Breast epithelium (tissue), 3 donors: ENCODE measurements around the gene HOXB2.

ENCODE experiments used
- POLR2A ChIP-seq: fragments of 450-650 bp; IDR thresholded peaks from one replicate; pipeline ENCODE4 v1.6.1; 2016; ENCODE audit warnings: antibody characterized with exemption, mild to moderate bottlenecking, moderate library complexity
- POLR2AphosphoS5 ChIP-seq, 3 donors: sonication (generic); formaldehyde crosslinking; IDR thresholded peaks; one replicate each; pipeline ENCODE4 v1.6.1; 2017; ENCODE audit warnings: antibody characterized with exemption in 3 of 3
- TF ChIP-seq, protein P1 (sequence below), 3 donors: fragments of 450-650 bp; IDR thresholded peaks; one replicate each; pipeline ENCODE4 v1.5.1; 2016 to 2017; ENCODE audit warnings: antibody characterized with exemption in 3 of 3, mild to moderate bottlenecking in 3 of 3, moderate library complexity in 3 of 3

GRCh38 chr17:48502901-48503300 lies 42.0 kb downstream of the HOXB2 start:
- TF ChIP-seq, protein P1, sequence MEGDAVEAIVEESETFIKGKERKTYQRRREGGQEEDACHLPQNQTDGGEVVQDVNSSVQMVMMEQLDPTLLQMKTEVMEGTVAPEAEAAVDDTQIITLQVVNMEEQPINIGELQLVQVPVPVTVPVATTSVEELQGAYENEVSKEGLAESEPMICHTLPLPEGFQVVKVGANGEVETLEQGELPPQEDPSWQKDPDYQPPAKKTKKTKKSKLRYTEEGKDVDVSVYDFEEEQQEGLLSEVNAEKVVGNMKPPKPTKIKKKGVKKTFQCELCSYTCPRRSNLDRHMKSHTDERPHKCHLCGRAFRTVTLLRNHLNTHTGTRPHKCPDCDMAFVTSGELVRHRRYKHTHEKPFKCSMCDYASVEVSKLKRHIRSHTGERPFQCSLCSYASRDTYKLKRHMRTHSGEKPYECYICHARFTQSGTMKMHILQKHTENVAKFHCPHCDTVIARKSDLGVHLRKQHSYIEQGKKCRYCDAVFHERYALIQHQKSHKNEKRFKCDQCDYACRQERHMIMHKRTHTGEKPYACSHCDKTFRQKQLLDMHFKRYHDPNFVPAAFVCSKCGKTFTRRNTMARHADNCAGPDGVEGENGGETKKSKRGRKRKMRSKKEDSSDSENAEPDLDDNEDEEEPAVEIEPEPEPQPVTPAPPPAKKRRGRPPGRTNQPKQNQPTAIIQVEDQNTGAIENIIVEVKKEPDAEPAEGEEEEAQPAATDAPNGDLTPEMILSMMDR (IDR thresholded peaks at IDR 0.05), result no peak
- no peak for TF ChIP-seq POLR2AphosphoS5 (IDR thresholded peaks at IDR 0.05)
- no peak for TF ChIP-seq POLR2A
